ENCODE results near the gene EFCAB10.
A peak's percentile ranks its signal among the peaks of the same experiment; 100 is the strongest.

Gene EFCAB10

GRCh38 chr7:105596866-105597265 is 15.6 kb upstream of the EFCAB10 start:
- peaks cover 8% of the 10 kb centered on the region; the same call in 1 of the 2 replicates for H3F3A ChIP-seq (ENCODE audit: insufficient read depth)
- no peaks in the 10 kb centered on the region for H3K27me3 ChIP-seq (ENCODE audit: low read length)
- no peaks in the 10 kb centered on the region for H3K9me2 ChIP-seq (replicated peaks; ENCODE audit: insufficient read depth, low read length)
- no peak overlapping the region for H3K4me3 ChIP-seq (ENCODE audit: insufficient read depth, low read length, poor library complexity, severe bottlenecking)
- H3K27ac ChIP-seq (ENCODE audit: low read depth, low read length), result no peak overlapping the region
- H3K36me3 ChIP-seq (ENCODE audit: low read length), result no peaks in the 10 kb centered on the region
- no peak overlapping the region for H2AFZ ChIP-seq (ENCODE audit: low read depth, low read length, severe bottlenecking)
- no peak overlapping the region for H3K4me2 ChIP-seq (ENCODE audit: low read depth, low read length, poor library complexity, severe bottlenecking)
- TF ChIP-seq CTCF (IDR thresholded peaks at IDR 0.05; ENCODE audit: insufficient read depth, low read length, poor library complexity, severe bottlenecking) (no peak), EZH2phosphoT487 (conservative IDR thresholded peaks at IDR 0.05; ENCODE audit: low read length) (no peak)
- no peaks in the 10 kb centered on the region for H3K79me2 ChIP-seq (ENCODE audit: insufficient read depth, low read length)
- no peaks in the 10 kb centered on the region for H3K9me3 ChIP-seq (ENCODE audit: insufficient read depth, low read length)
- no peak overlapping the region for H3K9ac ChIP-seq (ENCODE audit: low read length)
- H4K20me1 ChIP-seq (ENCODE audit: low read depth, low read length), result no peaks in the 10 kb centered on the region

- H3K9me2 ChIP-seq (replicated peaks; ENCODE audit: insufficient read depth, low read length), result no peaks in the 10 kb centered on the region
- peak overlapping the region; percentile 49 for H3K4me2 ChIP-seq (ENCODE audit: low read depth, low read length, poor library complexity, severe bottlenecking)
- no peaks in the 10 kb centered on the region for H4K20me1 ChIP-seq (ENCODE audit: low read depth, low read length)
- H3K27ac ChIP-seq (ENCODE audit: low read depth, low read length), result no peak overlapping the region
- H3K27me3 ChIP-seq (ENCODE audit: low read length), result no peaks in the 10 kb centered on the region
- no peaks in the 10 kb centered on the region for H3K36me3 ChIP-seq (ENCODE audit: low read length)
- no peaks in the 10 kb centered on the region for H3K79me2 ChIP-seq (ENCODE audit: insufficient read depth, low read length)
- H3K9ac ChIP-seq (ENCODE audit: low read length), result no peak overlapping the region
- H2AFZ ChIP-seq (ENCODE audit: low read depth, low read length, severe bottlenecking), result peak overlapping the region; percentile 62
- no peak overlapping the region for H3K4me3 ChIP-seq (ENCODE audit: insufficient read depth, low read length, poor library complexity, severe bottlenecking)
- peaks cover 8% of the 10 kb centered on the region; the same call in 1 of the 2 replicates for H3F3A ChIP-seq (ENCODE audit: insufficient read depth)
- H3K9me3 ChIP-seq (ENCODE audit: insufficient read depth, low read length), result no peaks in the 10 kb centered on the region
- TF ChIP-seq CTCF (IDR thresholded peaks at IDR 0.05; ENCODE audit: insufficient read depth, low read length, poor library complexity, severe bottlenecking) (no peak), EZH2phosphoT487 (conservative IDR thresholded peaks at IDR 0.05; ENCODE audit: low read length) (no peak)
These were observed 12.7 kb upstream of the EFCAB10 start for GRCh38 chr7:105594034-105594433.

GRCh38 chr7:105591522-105591921 is 10.2 kb upstream of the EFCAB10 start:
- Histone ChIP-seq H3K9me2 (replicated peaks; ENCODE audit: insufficient read depth, low read length) (no peaks in the 10 kb centered on the region), H3F3A (ENCODE audit: insufficient read depth) (peaks cover 8% of the 10 kb centered on the region; the same call in 1 of the 2 replicates), H2AFZ (ENCODE audit: low read depth, low read length, severe bottlenecking) (no peak overlapping the region), H3K27me3 (ENCODE audit: low read length) (no peaks in the 10 kb centered on the region), H3K27ac (ENCODE audit: low read depth, low read length) (no peak overlapping the region), H3K36me3 (ENCODE audit: low read length) (no peaks in the 10 kb centered on the region), H3K4me2 (ENCODE audit: low read depth, low read length, poor library complexity, severe bottlenecking) (no peak overlapping the region), H3K79me2 (ENCODE audit: insufficient read depth, low read length) (no peaks in the 10 kb centered on the region), H4K20me1 (ENCODE audit: low read depth, low read length) (no peaks in the 10 kb centered on the region), H3K9me3 (ENCODE audit: insufficient read depth, low read length) (no peaks in the 10 kb centered on the region), H3K4me3 (ENCODE audit: insufficient read depth, low read length, poor library complexity, severe bottlenecking) (no peak overlapping the region), H3K9ac (ENCODE audit: low read length) (no peak overlapping the region)
- no peak for TF ChIP-seq EZH2phosphoT487 (conservative IDR thresholded peaks at IDR 0.05; ENCODE audit: low read length)
- no peak for TF ChIP-seq CTCF (IDR thresholded peaks at IDR 0.05; ENCODE audit: insufficient read depth, low read length, poor library complexity, severe bottlenecking)
